HepG2 (cell line): Measurements from ENCODE around the gene UNKL. TPM values are rescaled to one million over a fixed set of nuclear protein-coding genes. Genes with fewer than 3 reads are reported as not detected.

Experiments used
- ATAC-seq: fragments of 200-7000 bp; cut with Tn5 transposase; 3 replicates; pipeline ENCODE4 v1.9.1; 2020; ENCODE audit warnings: mild to moderate bottlenecking, moderate library complexity
- BruUV-seq: library from RNA; stranded (reverse); fragments of 400-500 nt; replicated peaks from 2 replicates; lab custom pipeline; 2021; lab: Mats Ljungman, UMichigan
- CTCF ChIA-PET: fragments of 300-600 bp; formaldehyde crosslinking; extraction: SDS; loops from one replicate; lab custom pipeline; 2021; ENCODE audit warnings: low total read pairs, inconsistent platforms, low intra/inter-chr PET ratio; lab: Yijun Ruan, JAX
- POLR2A ChIA-PET: fragments of 350-600 bp; sonication (Branson Sonifier 250); formaldehyde crosslinking; loops from one replicate; lab custom pipeline; 2020; ENCODE audit warnings: antibody characterized with exemption, inconsistent platforms; lab: Yijun Ruan, JAX
- DNase-seq: peaks from one replicate; pipeline ENCODE4 v3.0.0-alpha.2; 2015; ENCODE audit warnings: low spot score
- FAIRE-seq: peaks from 3 replicates; lab custom pipeline; 2011; peaks lifted over from hg19 to GRCh38; lab: Jason Lieb, UNC
- H2AFZ ChIP-seq: one replicate; pipeline ENCODE4 v1.6.1; 2011; ENCODE audit warnings: low read length, inconsistent platforms
- H3K27ac ChIP-seq: fragments of 300-600 bp; 3 replicates; pipeline ENCODE4 v1.8.0; 2011; ENCODE audit warnings: mixed run types, mild to moderate bottlenecking, mixed read lengths, low read length, inconsistent platforms; ENCODE audit not compliant: insufficient read depth; ENCODE audit errors: extremely low read length
- H3K27me3 ChIP-seq, 2 experiments: fragments of 200-600 bp in 1 of 2; 2 replicates in 1 of 2; 3 replicates in 1 of 2; pipeline versions ENCODE4 v1.6.0 to v1.8.0; 2011; ENCODE audit warnings: low read length in 2 of 2, mild to moderate bottlenecking in 2 of 2, moderate library complexity in 2 of 2, inconsistent platforms in 1 of 2; ENCODE audit not compliant: insufficient read depth in 2 of 2, control insufficient read depth in 1 of 2
- H3K36me3 ChIP-seq, 2 experiments: fragments of 200-600 bp in 1 of 2; replicated peaks in 1 of 2; 2 replicates in 1 of 2; 3 replicates in 1 of 2; pipeline versions ENCODE4 v1.5.1 to v1.8.0; 2011; ENCODE audit warnings: low read length in 2 of 2, inconsistent platforms in 1 of 2; ENCODE audit not compliant: insufficient read depth in 2 of 2, control insufficient read depth in 1 of 2
- H3K4me1 ChIP-seq: 2 replicates; pipeline ENCODE4 v1.5.1; 2012; ENCODE audit warnings: low read length, inconsistent platforms; ENCODE audit not compliant: insufficient read depth
- H3K4me2 ChIP-seq: 2 replicates; pipeline ENCODE4 v1.6.0; 2011; ENCODE audit warnings: low read depth, low read length, inconsistent platforms
- H3K4me3 ChIP-seq, 3 experiments: fragments of 200-600 bp in 1 of 3; sonication (generic), shearing (Covaris generic) in 1 of 3; replicated peaks in 1 of 3; 2 replicates each; pipeline ENCODE4 v1.5.1; 2011 to 2016; ENCODE audit warnings: low read length in 3 of 3, inconsistent platforms in 2 of 3, low read depth in 2 of 3, mild to moderate bottlenecking in 2 of 3, control low read depth in 1 of 3, mixed read lengths in 1 of 3; ENCODE audit not compliant: insufficient read depth in 1 of 3
- H3K79me2 ChIP-seq: one replicate; pipeline ENCODE4 v1.6.1; 2011; ENCODE audit warnings: low read length, inconsistent platforms; ENCODE audit not compliant: insufficient read depth
- H3K9ac ChIP-seq: 2 replicates; pipeline ENCODE4 v1.6.0; 2011; ENCODE audit warnings: mild to moderate bottlenecking, low read depth, low read length, inconsistent platforms; ENCODE audit not compliant: insufficient read depth
- H3K9me3 ChIP-seq: 2 replicates; pipeline ENCODE4 v1.5.1; 2012; ENCODE audit warnings: mild to moderate bottlenecking, low read length
- H4K20me1 ChIP-seq: 2 replicates; pipeline ENCODE4 v1.6.0; 2011; ENCODE audit warnings: inconsistent platforms, mild to moderate bottlenecking, low read length, moderate library complexity; ENCODE audit not compliant: insufficient read depth
- AHR ChIP-seq: IDR thresholded peaks from 2 replicates; pipeline ENCODE4 v1.6.1; 2018; ENCODE audit warnings: missing genetic modification reagents, missing compliant biosample characterization
- ARHGAP35 ChIP-seq: sonication (generic); formaldehyde crosslinking; IDR thresholded peaks from 2 replicates; pipeline ENCODE4 v1.9.0; 2022; ENCODE audit warnings: mild to moderate bottlenecking, inconsistent platforms, moderate library complexity, missing genetic modification reagents, borderline replicate concordance
- CENPX ChIP-seq: sonication (generic); formaldehyde crosslinking; IDR thresholded peaks from 2 replicates; pipeline ENCODE4 v1.9.0; 2021; ENCODE audit warnings: mild to moderate bottlenecking, missing genetic modification reagents, moderate library complexity
- FIP1L1 ChIP-seq: fragments of 200-400 bp; formaldehyde crosslinking; IDR thresholded peaks from 2 replicates; pipeline ENCODE4 v1.6.1; 2018; ENCODE audit warnings: low read depth, mild to moderate bottlenecking, low read length, moderate library complexity, borderline replicate concordance; ENCODE audit not compliant: insufficient read depth
- JDP2 ChIP-seq: sonication (generic); formaldehyde crosslinking; IDR thresholded peaks from 2 replicates; pipeline ENCODE4 v1.8.1; 2022; ENCODE audit warnings: missing genetic modification reagents, borderline replicate concordance
- JUNB ChIP-seq: sonication (generic); formaldehyde crosslinking; IDR thresholded peaks from 2 replicates; pipeline ENCODE4 v1.8.0; 2022; ENCODE audit warnings: missing genetic modification reagents, mild to moderate bottlenecking, borderline replicate concordance
- PITX1 ChIP-seq: sonication (generic); formaldehyde crosslinking; IDR thresholded peaks from 2 replicates; pipeline ENCODE4 v1.5.1; 2020; ENCODE audit warnings: mild to moderate bottlenecking, missing genetic modification reagents
- SAP130 ChIP-seq: IDR thresholded peaks from 2 replicates; pipeline ENCODE4 v1.6.1; 2016; ENCODE audit warnings: low read depth
- YEATS4 ChIP-seq: sonication (generic); formaldehyde crosslinking; IDR thresholded peaks from 2 replicates; pipeline ENCODE4 v1.4.0; 2020; ENCODE audit warnings: missing genetic modification reagents, borderline replicate concordance
- ZBTB33 ChIP-seq: sonication (generic); formaldehyde crosslinking; IDR thresholded peaks from 2 replicates; pipeline ENCODE4 v1.4.0; 2020; ENCODE audit warnings: missing genetic modification reagents
- ZKSCAN8 ChIP-seq: IDR thresholded peaks from 2 replicates; pipeline ENCODE4 v1.6.1; 2016; ENCODE audit warnings: borderline replicate concordance, missing genetic modification reagents, missing compliant biosample characterization
- ZNF337 ChIP-seq: sonication (generic); formaldehyde crosslinking; IDR thresholded peaks from 2 replicates; pipeline ENCODE4 v1.5.1; 2020; ENCODE audit warnings: missing genetic modification reagents, low read depth, mild to moderate bottlenecking, borderline replicate concordance
- ZNF510 ChIP-seq: sonication (generic); formaldehyde crosslinking; IDR thresholded peaks from 2 replicates; pipeline ENCODE4 v1.4.0; 2020; ENCODE audit warnings: low read depth, mild to moderate bottlenecking, missing genetic modification reagents
- WGBS: methylation state at CpG from one replicate; pipeline ENCODE4 v1.1.6; 2017; ENCODE audit warnings: low lambda C conversion rate; 5-methylcytosine and 5-hydroxymethylcytosine counted together
- in situ Hi-C: cut with HindIII; loops from 2 replicates; pipeline ENCODE4 v1.10.0; 2017; ENCODE audit warnings: low pct_unique_long_range_greater_than_20kb; ENCODE audit not compliant: extremely low pct_ligation_motif_present
- intact Hi-C: fragments of 100-400 bp; cut with micrococcal nuclease; formaldehyde crosslinking; loops from one replicate; pipeline ENCODE4 v1.10.0; 2022; ENCODE audit not compliant: unreplicated experiment
- polyA plus RNA-seq, 8 experiments: library from polyadenylated mRNA; depleted of rRNA in 3 of 8; stranded (reverse) in 7 of 8; unstranded in 1 of 8; fragments of >200 nt; fragmentation: Illumina TruSeq in 4 of 8; extraction: Trizol in 4 of 8; gene quantifications; 2 replicates each; pipeline versions ENCODE4 v1.2.1 to v1.2.3, GENCODE V29; 2011 to 2016; ENCODE audit warnings: low read depth in 4 of 8, missing spikeins in 1 of 8, mixed read lengths in 1 of 8; ENCODE audit not compliant: insufficient read depth in 1 of 8
- total RNA-seq, 5 experiments: library from RNA; depleted of rRNA; stranded (reverse); fragments of >200 nt; fragmentation: Illumina TruSeq; extraction: Trizol; gene quantifications; 2 replicates each; pipeline ENCODE4 v1.2.3, GENCODE V29; 2016; ENCODE audit warnings: low read depth in 1 of 5
- TF ChIP-seq, protein P1 (sequence below): sonication (generic); formaldehyde crosslinking; IDR thresholded peaks from 2 replicates; pipeline ENCODE4 v1.5.1; 2020; ENCODE audit warnings: missing genetic modification reagents, mild to moderate bottlenecking, borderline replicate concordance
- TF ChIP-seq, protein P2 (sequence below): sonication (generic); formaldehyde crosslinking; IDR thresholded peaks from 2 replicates; pipeline ENCODE4 v1.4.0; 2020; ENCODE audit warnings: mild to moderate bottlenecking, missing genetic modification reagents, borderline replicate concordance
- TF ChIP-seq, protein P3 (sequence below): sonication (generic); formaldehyde crosslinking; IDR thresholded peaks from 2 replicates; pipeline ENCODE4 v1.4.0; 2020; ENCODE audit warnings: missing genetic modification reagents; ENCODE audit errors: not compliant biosample characterization

The UNKL gene
- total and polyA plus RNA-seq, 2 of the 13 experiments (the other 11 are each of a cell fraction or from before 2014, with no cell fraction given) = 10.4 to 17.6 TPM

- intact Hi-C loops = no loop called here
- Histone ChIP-seq H3K4me1 (no peaks in the 10 kb centered on the region), H3K9me3 (no peaks in the 10 kb centered on the region), H3K4me3 (no peak overlapping the region), H3K27me3 (no peaks in the 10 kb centered on the region), H2AFZ (no peak overlapping the region), H4K20me1 (no peaks in the 10 kb centered on the region), H3K4me2 (no peak overlapping the region), H3K36me3 (peaks cover 15 to 23% of the 10 kb centered on the region in 2 experiments; a peak in 3 of 5 replicates), H3K27ac (no peak overlapping the region), H3K79me2 (no peaks in the 10 kb centered on the region), H3K9ac (no peak overlapping the region)
- ATAC-seq = no peak
- in situ Hi-C loops = no loop called here
- no peak for DNase-seq
- ChIA-PET CTCF (no interaction called here), POLR2A (no interaction called here)
- no TSS peak for BruUV-seq
- TF ChIP-seq ZNF510 (CRISPR knock-in tag) = no peak
- no peak for TF ChIP-seq ZKSCAN8 (CRISPR knock-in tag)
- no peak for TF ChIP-seq FIP1L1
- TF ChIP-seq ZBTB33 = no peak
- TF ChIP-seq JDP2 (CRISPR knock-in tag) = no peak
- no peak for TF ChIP-seq YEATS4
- TF ChIP-seq, protein P1, sequence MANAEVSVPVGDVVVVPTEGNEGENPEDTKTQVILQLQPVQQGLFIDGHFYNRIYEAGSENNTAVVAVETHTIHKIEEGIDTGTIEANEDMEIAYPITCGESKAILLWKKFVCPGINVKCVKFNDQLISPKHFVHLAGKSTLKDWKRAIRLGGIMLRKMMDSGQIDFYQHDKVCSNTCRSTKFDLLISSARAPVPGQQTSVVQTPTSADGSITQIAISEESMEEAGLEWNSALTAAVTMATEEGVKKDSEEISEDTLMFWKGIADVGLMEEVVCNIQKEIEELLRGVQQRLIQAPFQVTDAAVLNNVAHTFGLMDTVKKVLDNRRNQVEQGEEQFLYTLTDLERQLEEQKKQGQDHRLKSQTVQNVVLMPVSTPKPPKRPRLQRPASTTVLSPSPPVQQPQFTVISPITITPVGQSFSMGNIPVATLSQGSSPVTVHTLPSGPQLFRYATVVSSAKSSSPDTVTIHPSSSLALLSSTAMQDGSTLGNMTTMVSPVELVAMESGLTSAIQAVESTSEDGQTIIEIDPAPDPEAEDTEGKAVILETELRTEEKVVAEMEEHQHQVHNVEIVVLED (CRISPR knock-in tag) = no peak
- no peak for TF ChIP-seq AHR (CRISPR knock-in tag)
- no peak for TF ChIP-seq JUNB (CRISPR knock-in tag)
- TF ChIP-seq, protein P2, sequence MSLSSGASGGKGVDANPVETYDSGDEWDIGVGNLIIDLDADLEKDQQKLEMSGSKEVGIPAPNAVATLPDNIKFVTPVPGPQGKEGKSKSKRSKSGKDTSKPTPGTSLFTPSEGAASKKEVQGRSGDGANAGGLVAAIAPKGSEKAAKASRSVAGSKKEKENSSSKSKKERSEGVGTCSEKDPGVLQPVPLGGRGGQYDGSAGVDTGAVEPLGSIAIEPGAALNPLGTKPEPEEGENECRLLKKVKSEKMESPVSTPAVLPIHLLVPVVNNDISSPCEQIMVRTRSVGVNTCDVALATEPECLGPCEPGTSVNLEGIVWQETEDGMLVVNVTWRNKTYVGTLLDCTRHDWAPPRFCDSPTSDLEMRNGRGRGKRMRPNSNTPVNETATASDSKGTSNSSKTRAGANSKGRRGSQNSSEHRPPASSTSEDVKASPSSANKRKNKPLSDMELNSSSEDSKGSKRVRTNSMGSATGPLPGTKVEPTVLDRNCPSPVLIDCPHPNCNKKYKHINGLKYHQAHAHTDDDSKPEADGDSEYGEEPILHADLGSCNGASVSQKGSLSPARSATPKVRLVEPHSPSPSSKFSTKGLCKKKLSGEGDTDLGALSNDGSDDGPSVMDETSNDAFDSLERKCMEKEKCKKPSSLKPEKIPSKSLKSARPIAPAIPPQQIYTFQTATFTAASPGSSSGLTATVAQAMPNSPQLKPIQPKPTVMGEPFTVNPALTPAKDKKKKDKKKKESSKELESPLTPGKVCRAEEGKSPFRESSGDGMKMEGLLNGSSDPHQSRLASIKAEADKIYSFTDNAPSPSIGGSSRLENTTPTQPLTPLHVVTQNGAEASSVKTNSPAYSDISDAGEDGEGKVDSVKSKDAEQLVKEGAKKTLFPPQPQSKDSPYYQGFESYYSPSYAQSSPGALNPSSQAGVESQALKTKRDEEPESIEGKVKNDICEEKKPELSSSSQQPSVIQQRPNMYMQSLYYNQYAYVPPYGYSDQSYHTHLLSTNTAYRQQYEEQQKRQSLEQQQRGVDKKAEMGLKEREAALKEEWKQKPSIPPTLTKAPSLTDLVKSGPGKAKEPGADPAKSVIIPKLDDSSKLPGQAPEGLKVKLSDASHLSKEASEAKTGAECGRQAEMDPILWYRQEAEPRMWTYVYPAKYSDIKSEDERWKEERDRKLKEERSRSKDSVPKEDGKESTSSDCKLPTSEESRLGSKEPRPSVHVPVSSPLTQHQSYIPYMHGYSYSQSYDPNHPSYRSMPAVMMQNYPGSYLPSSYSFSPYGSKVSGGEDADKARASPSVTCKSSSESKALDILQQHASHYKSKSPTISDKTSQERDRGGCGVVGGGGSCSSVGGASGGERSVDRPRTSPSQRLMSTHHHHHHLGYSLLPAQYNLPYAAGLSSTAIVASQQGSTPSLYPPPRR = no peak
- no peak for TF ChIP-seq CENPX (CRISPR knock-in tag)
- TF ChIP-seq, protein P3, sequence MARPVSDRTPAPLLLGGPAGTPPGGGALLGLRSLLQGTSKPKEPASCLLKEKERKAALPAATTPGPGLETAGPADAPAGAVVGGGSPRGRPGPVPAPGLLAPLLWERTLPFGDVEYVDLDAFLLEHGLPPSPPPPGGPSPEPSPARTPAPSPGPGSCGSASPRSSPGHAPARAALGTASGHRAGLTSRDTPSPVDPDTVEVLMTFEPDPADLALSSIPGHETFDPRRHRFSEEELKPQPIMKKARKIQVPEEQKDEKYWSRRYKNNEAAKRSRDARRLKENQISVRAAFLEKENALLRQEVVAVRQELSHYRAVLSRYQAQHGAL (CRISPR knock-in tag) = no peak
- TF ChIP-seq ZNF337 (CRISPR knock-in tag) = no peak
- TF ChIP-seq SAP130 (CRISPR knock-in tag) = no peak
- no peak for TF ChIP-seq PITX1 (CRISPR knock-in tag)
- TF ChIP-seq ARHGAP35 (CRISPR knock-in tag) = no peak
- 93% methylated on average over 8 of the region's 10 CpGs for WGBS
- FAIRE-seq = no peak
These were observed 45.5 kb upstream of the UNKL start for GRCh38 chr16:1459967-1460366.
